ENCODE results near the gene COL6A2. TPM values are rescaled to one million over a fixed set of nuclear protein-coding genes. Genes with fewer than 3 reads are reported as not detected.
A peak's percentile ranks its signal among the peaks of the same experiment; 100 is the strongest.

COL6A2 gene
- total and polyA plus RNA-seq, 2 of the 13 experiments (the other 11 are each of a cell fraction or from before 2014, with no cell fraction given) = 0.07 to 0.41 TPM

DNA sequence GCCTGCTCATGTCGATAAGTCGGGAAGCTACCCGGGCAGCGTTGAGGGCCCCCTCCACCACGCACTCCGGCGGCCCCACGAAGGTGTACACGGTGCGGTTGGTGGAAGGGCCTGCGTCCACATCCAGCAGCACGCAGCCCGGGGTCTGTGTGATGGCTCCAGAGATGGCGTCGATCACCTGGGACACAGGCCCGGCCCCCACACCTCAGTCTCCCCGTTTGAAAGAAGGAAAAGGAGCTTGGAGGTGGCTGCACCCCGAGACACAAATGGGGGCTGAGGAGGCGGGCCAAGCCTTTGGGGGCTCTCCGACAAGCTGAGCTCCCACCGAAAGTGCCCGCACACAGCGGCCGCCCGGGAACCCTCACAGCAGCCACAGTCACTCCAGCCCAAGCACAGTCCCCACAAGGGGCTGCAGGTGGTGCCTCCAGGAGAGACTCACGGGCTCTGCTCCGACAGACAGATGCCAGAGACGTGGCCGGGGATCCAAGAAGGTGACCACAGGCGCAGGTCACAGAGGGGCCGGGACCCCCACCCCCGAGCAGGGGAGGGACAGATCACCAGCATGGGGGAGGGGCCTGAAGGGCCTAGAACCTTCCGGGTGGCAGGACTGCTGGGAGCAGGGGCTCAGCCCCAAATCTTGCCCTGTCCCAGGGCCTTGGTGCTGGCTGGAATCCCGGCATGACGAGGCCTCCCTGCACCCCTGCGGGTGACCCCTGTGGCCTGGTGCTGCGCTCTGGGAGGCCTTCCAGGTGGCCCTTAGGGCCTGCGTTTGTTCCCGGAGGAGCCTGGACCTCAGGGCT, 56.4 kb downstream of the COL6A2 start (continued):
- TF ChIP-seq, protein P1, sequence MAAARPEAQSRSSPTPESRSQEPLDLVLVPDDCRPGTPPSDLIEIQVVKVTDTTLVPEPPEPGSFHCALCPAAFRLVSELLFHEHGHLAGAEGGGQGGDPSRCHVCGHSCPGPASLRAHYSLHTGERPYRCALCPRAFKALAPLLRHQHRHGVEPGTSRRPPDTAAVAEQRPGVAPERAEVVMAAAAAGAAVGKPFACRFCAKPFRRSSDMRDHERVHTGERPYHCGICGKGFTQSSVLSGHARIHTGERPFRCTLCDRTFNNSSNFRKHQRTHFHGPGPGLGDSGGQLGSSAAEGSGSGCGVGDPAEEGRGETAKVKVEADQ (CRISPR knock-in tag; IDR thresholded peaks at IDR 0.05; ENCODE audit: borderline replicate concordance) = no peak
- TF ChIP-seq ELF3 (CRISPR knock-in tag; IDR thresholded peaks at IDR 0.05) (0 out of 2 replicates have a peak, but pooled peaks have one; percentile 22), GATA4 (IDR thresholded peaks at IDR 0.05; ENCODE audit: borderline replicate concordance, low read depth) (no peak), ZNF234 (CRISPR knock-in tag; conservative IDR thresholded peaks at IDR 0.05) (0 out of 2 replicates have a peak, but pooled peaks have one; percentile 2), BCL6 (CRISPR knock-in tag; IDR thresholded peaks at IDR 0.05) (no peak)
- TF ChIP-seq, protein P2, sequence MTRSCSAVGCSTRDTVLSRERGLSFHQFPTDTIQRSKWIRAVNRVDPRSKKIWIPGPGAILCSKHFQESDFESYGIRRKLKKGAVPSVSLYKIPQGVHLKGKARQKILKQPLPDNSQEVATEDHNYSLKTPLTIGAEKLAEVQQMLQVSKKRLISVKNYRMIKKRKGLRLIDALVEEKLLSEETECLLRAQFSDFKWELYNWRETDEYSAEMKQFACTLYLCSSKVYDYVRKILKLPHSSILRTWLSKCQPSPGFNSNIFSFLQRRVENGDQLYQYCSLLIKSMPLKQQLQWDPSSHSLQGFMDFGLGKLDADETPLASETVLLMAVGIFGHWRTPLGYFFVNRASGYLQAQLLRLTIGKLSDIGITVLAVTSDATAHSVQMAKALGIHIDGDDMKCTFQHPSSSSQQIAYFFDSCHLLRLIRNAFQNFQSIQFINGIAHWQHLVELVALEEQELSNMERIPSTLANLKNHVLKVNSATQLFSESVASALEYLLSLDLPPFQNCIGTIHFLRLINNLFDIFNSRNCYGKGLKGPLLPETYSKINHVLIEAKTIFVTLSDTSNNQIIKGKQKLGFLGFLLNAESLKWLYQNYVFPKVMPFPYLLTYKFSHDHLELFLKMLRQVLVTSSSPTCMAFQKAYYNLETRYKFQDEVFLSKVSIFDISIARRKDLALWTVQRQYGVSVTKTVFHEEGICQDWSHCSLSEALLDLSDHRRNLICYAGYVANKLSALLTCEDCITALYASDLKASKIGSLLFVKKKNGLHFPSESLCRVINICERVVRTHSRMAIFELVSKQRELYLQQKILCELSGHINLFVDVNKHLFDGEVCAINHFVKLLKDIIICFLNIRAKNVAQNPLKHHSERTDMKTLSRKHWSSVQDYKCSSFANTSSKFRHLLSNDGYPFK (CRISPR knock-in tag; IDR thresholded peaks at IDR 0.05; ENCODE audit: borderline replicate concordance) = no peak
- TF ChIP-seq, protein P3, sequence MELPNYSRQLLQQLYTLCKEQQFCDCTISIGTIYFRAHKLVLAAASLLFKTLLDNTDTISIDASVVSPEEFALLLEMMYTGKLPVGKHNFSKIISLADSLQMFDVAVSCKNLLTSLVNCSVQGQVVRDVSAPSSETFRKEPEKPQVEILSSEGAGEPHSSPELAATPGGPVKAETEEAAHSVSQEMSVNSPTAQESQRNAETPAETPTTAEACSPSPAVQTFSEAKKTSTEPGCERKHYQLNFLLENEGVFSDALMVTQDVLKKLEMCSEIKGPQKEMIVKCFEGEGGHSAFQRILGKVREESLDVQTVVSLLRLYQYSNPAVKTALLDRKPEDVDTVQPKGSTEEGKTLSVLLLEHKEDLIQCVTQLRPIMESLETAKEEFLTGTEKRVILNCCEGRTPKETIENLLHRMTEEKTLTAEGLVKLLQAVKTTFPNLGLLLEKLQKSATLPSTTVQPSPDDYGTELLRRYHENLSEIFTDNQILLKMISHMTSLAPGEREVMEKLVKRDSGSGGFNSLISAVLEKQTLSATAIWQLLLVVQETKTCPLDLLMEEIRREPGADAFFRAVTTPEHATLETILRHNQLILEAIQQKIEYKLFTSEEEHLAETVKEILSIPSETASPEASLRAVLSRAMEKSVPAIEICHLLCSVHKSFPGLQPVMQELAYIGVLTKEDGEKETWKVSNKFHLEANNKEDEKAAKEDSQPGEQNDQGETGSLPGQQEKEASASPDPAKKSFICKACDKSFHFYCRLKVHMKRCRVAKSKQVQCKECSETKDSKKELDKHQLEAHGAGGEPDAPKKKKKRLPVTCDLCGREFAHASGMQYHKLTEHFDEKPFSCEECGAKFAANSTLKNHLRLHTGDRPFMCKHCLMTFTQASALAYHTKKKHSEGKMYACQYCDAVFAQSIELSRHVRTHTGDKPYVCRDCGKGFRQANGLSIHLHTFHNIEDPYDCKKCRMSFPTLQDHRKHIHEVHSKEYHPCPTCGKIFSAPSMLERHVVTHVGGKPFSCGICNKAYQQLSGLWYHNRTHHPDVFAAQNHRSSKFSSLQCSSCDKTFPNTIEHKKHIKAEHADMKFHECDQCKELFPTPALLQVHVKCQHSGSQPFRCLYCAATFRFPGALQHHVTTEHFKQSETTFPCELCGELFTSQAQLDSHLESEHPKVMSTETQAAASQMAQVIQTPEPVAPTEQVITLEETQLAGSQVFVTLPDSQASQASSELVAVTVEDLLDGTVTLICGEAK (IDR thresholded peaks at IDR 0.05) = no peak
- TF ChIP-seq, protein P3 (CRISPR knock-in tag; IDR thresholded peaks at IDR 0.05) = peak; percentile 14; the same call in 1 of the 2 replicates
- TF ChIP-seq, protein P4, sequence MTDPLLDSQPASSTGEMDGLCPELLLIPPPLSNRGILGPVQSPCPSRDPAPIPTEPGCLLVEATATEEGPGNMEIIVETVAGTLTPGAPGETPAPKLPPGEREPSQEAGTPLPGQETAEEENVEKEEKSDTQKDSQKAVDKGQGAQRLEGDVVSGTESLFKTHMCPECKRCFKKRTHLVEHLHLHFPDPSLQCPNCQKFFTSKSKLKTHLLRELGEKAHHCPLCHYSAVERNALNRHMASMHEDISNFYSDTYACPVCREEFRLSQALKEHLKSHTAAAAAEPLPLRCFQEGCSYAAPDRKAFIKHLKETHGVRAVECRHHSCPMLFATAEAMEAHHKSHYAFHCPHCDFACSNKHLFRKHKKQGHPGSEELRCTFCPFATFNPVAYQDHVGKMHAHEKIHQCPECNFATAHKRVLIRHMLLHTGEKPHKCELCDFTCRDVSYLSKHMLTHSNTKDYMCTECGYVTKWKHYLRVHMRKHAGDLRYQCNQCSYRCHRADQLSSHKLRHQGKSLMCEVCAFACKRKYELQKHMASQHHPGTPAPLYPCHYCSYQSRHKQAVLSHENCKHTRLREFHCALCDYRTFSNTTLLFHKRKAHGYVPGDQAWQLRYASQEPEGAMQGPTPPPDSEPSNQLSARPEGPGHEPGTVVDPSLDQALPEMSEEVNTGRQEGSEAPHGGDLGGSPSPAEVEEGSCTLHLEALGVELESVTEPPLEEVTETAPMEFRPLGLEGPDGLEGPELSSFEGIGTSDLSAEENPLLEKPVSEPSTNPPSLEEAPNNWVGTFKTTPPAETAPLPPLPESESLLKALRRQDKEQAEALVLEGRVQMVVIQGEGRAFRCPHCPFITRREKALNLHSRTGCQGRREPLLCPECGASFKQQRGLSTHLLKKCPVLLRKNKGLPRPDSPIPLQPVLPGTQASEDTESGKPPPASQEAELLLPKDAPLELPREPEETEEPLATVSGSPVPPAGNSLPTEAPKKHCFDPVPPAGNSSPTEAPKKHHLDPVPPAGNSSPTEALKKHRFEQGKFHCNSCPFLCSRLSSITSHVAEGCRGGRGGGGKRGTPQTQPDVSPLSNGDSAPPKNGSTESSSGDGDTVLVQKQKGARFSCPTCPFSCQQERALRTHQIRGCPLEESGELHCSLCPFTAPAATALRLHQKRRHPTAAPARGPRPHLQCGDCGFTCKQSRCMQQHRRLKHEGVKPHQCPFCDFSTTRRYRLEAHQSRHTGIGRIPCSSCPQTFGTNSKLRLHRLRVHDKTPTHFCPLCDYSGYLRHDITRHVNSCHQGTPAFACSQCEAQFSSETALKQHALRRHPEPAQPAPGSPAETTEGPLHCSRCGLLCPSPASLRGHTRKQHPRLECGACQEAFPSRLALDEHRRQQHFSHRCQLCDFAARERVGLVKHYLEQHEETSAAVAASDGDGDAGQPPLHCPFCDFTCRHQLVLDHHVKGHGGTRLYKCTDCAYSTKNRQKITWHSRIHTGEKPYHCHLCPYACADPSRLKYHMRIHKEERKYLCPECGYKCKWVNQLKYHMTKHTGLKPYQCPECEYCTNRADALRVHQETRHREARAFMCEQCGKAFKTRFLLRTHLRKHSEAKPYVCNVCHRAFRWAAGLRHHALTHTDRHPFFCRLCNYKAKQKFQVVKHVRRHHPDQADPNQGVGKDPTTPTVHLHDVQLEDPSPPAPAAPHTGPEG (CRISPR knock-in tag; IDR thresholded peaks at IDR 0.05) = no peak
